Sigmoid colon (tissue), 3 donors: ENCODE data around the gene CNNM2.

Source experiments
- CTCF ChIP-seq, 4 experiments: fragments of 450-650 bp in 3 of 4; fragments of 200-600 bp in 1 of 4; IDR thresholded peaks; one replicate each; pipeline ENCODE4 v1.5.1; 2016 to 2019; ENCODE audit warnings: antibody characterized with exemption in 4 of 4, mild to moderate bottlenecking in 3 of 4, moderate library complexity in 2 of 4
- POLR2A ChIP-seq, 2 donors: fragments of 450-650 bp; IDR thresholded peaks; one replicate each; pipeline ENCODE4 v1.6.1; 2016; ENCODE audit warnings: antibody characterized with exemption in 2 of 2, mild to moderate bottlenecking in 2 of 2, moderate library complexity in 2 of 2

DNA sequence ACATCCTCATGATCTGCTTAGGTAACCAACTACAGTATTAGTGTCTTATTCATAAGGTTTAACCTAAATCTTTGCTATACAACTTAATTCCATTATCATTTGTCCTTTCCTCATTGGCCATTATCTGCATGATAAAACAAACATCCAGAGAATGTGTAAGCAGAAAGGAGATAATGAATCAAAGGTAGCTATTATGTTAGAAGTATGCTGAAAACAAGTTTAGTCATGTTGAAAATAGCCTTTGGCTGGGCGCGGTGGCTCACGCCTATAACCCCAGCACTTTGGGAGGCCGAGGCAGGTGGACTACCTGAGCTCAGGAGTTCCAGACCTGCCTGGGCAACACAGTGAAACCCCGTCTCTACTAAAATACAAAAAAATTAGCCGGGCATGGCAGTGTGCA, 196.8 kb downstream of the CNNM2 start:
- TF ChIP-seq CTCF (IDR thresholded peaks at IDR 0.05) (no peak), POLR2A (IDR thresholded peaks at IDR 0.05) (no peak)
